DOHH2 (cell line): ENCODE results near the gene DIP2B.

Experiments
- H3F3A ChIP-seq: fragments of 200-600 bp; sonication (generic), shearing (Covaris generic); 2 replicates; pipeline ENCODE4 v1.6.0; 2016; ENCODE audit warnings: antibody characterized with exemption, mild to moderate bottlenecking; ENCODE audit not compliant: control insufficient read depth, insufficient read depth
- H3K27ac ChIP-seq: fragments of 200-600 bp; sonication (generic); 2 replicates; pipeline ENCODE4 v1.5.1; 2014; ENCODE audit warnings: low read depth, mild to moderate bottlenecking, low read length, moderate library complexity
- H3K27me3 ChIP-seq: fragments of 200-600 bp; sonication (generic); 2 replicates; pipeline ENCODE4 v1.6.1; 2014; ENCODE audit warnings: mild to moderate bottlenecking, low read length, mixed read lengths; ENCODE audit not compliant: control insufficient read depth
- H3K36me3 ChIP-seq: fragments of 200-600 bp; sonication (generic); 2 replicates; pipeline ENCODE4 v1.6.1; 2014; ENCODE audit warnings: mild to moderate bottlenecking, low read length, moderate library complexity, mixed read lengths; ENCODE audit not compliant: control insufficient read depth
- H3K4me1 ChIP-seq: fragments of 200-600 bp; sonication (generic); 2 replicates; pipeline ENCODE4 v1.6.1; 2014; ENCODE audit warnings: mild to moderate bottlenecking, low read length, mixed read lengths; ENCODE audit not compliant: control insufficient read depth
- H3K4me2 ChIP-seq: fragments of 200-600 bp; sonication (generic); 2 replicates; pipeline ENCODE4 v1.6.0; 2014; ENCODE audit warnings: mild to moderate bottlenecking, low read length, moderate library complexity
- H3K4me3 ChIP-seq: fragments of 200-600 bp; sonication (generic); 2 replicates; pipeline ENCODE4 v1.5.1; 2014; ENCODE audit warnings: mild to moderate bottlenecking, low read length, mixed read lengths
- H3K79me2 ChIP-seq: fragments of 200-600 bp; sonication (generic); 2 replicates; pipeline ENCODE4 v1.6.1; 2014; ENCODE audit warnings: mild to moderate bottlenecking, low read length, mixed read lengths; ENCODE audit not compliant: control insufficient read depth
- H3K9me2 ChIP-seq: fragments of 200-600 bp; sonication (generic); replicated peaks from 2 replicates; pipeline ENCODE4 v1.6.1; 2014; ENCODE audit warnings: mild to moderate bottlenecking, low read length, mixed read lengths; ENCODE audit not compliant: control insufficient read depth
- H3K9me3 ChIP-seq: fragments of 200-600 bp; sonication (generic); 2 replicates; pipeline ENCODE4 v1.6.1; 2014; ENCODE audit warnings: antibody characterized with exemption, low read length, mixed read lengths; ENCODE audit not compliant: control insufficient read depth, insufficient read depth
- H4K20me1 ChIP-seq: fragments of 200-600 bp; sonication (generic); 2 replicates; pipeline ENCODE4 v1.6.0; 2014; ENCODE audit warnings: low read depth, mild to moderate bottlenecking, antibody characterized with exemption, low read length, moderate library complexity; ENCODE audit not compliant: control insufficient read depth, insufficient read depth
- EZH2phosphoT487 ChIP-seq: fragments of 200-600 bp; sonication (generic); IDR thresholded peaks from 2 replicates; pipeline ENCODE4 v1.6.1; 2017; ENCODE audit warnings: borderline replicate concordance, mild to moderate bottlenecking, antibody characterized with exemption, low read length, moderate library complexity, mixed read lengths
- TF ChIP-seq, protein P1 (sequence below): fragments of 200-600 bp; sonication (generic); IDR thresholded peaks from one replicate; pipeline ENCODE4 v1.5.1; 2014; ENCODE audit warnings: antibody characterized with exemption, mild to moderate bottlenecking, low read depth, low read length; ENCODE audit not compliant: poor library complexity, severe bottlenecking

The DIP2B gene

DNA sequence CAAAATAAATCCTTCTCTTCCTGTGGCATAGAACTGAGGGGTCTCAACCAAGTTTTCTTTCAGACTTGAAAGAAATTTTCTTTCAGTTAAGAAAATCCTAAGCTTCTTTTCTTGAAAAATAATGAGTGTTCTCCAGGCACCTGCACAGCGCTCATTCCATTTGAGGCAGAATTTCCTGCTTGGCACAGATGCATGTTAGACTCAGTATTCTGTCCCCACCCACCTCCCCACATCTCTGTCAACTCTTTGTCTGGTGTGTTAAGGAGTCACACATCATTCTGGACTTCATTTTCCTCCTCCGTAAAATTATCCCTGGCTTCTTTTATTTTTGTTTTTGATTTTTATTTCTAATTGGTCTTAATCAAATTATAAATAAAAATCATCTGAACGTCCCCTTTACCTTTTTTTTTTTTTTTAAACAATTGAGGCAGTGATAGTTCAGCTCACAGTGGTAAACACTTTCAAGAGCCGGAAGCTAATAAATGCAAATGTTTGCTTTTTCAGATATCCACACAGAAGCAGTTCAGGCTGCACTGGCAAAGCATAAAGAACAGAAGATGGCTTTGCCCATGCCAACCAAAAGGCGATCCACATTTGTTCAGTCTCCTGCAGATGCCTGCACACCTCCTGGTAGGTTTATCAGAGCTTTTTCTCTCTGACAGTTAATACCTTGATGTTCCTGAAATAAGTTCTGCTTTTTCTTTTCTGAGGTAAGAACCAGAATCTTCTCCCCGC is 155.1 kb downstream of the DIP2B start:
- no peaks in the 10 kb centered on the region for H3K79me2 ChIP-seq
- H3F3A ChIP-seq: no peaks in the 10 kb centered on the region
- no peak overlapping the region for H3K4me2 ChIP-seq
- no peaks in the 10 kb centered on the region for H3K36me3 ChIP-seq
- H3K4me3 ChIP-seq: no peak overlapping the region
- no peak for TF ChIP-seq EZH2phosphoT487
- TF ChIP-seq, protein P1, sequence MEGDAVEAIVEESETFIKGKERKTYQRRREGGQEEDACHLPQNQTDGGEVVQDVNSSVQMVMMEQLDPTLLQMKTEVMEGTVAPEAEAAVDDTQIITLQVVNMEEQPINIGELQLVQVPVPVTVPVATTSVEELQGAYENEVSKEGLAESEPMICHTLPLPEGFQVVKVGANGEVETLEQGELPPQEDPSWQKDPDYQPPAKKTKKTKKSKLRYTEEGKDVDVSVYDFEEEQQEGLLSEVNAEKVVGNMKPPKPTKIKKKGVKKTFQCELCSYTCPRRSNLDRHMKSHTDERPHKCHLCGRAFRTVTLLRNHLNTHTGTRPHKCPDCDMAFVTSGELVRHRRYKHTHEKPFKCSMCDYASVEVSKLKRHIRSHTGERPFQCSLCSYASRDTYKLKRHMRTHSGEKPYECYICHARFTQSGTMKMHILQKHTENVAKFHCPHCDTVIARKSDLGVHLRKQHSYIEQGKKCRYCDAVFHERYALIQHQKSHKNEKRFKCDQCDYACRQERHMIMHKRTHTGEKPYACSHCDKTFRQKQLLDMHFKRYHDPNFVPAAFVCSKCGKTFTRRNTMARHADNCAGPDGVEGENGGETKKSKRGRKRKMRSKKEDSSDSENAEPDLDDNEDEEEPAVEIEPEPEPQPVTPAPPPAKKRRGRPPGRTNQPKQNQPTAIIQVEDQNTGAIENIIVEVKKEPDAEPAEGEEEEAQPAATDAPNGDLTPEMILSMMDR: no peak
- no peaks in the 10 kb centered on the region for H3K9me3 ChIP-seq
- H3K27ac ChIP-seq: no peak overlapping the region
- H3K4me1 ChIP-seq: no peaks in the 10 kb centered on the region
- no peaks in the 10 kb centered on the region for H3K27me3 ChIP-seq
- H4K20me1 ChIP-seq: no peaks in the 10 kb centered on the region
- no peaks in the 10 kb centered on the region for H3K9me2 ChIP-seq

DNA sequence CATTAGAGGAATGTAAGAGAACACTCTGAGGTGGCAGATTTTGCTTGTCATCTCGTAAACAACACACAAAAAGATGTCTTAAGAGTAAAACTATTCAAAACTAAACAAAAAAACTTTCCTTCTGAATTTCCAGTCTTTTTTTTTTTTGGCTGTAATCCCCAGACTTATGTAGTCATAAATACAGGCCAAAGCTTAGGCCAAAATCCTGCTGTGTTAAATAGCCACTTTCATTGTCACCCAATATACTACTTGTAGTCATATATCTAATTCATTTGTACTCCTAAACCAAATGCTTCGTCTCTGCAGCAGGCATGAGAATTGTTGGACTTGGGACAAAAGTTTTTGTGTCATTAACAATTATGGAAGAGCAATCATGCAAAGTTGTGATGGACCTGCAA is 155.6 kb downstream of the DIP2B start:
- TF ChIP-seq, protein P1: no peak
- TF ChIP-seq EZH2phosphoT487: no peak
- Histone ChIP-seq H3K36me3 (no peaks in the 10 kb centered on the region), H4K20me1 (no peaks in the 10 kb centered on the region), H3K9me2 (no peaks in the 10 kb centered on the region), H3K9me3 (no peaks in the 10 kb centered on the region), H3K79me2 (no peaks in the 10 kb centered on the region), H3K27me3 (no peaks in the 10 kb centered on the region), H3K4me3 (no peak overlapping the region), H3F3A (no peaks in the 10 kb centered on the region), H3K27ac (no peak overlapping the region), H3K4me2 (no peak overlapping the region), H3K4me1 (no peaks in the 10 kb centered on the region)

DNA sequence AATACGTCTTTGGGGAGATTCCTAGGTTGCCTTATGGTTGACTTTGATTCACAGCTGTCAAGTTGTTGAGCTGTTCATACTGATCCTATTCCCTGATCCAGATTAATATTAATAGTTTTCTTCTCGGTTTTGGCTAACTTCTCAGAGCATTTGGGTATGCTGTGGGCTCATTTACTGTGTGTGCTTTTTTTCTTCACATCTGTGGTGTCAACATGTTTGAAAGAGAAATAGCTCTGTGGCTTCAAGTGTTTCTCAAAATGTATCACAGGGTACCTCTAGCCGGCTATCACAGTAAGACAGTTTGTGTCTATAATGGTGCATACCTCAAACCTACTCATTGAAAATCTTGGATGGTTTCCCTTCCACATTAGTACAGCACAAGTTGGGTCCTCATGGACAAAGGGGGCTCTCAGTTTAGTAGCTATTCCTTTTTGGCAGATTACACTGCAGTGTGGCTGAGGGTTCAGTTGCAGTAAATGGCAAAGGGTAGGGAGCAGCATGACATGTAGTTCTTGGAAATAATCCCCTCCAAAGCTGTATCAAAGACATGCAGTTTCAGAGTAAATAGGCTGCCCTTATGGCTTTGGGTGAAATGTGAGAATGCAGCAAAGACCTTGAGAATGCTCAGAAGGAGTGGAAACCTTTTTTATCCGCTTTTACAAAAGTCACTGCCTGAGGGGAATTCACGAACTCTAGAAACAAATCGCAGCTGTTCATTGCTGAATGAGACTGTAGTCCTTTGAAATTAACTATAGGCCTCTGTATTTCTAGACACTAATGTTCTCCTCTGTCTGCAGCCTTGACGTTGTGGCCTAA is 156.7 kb downstream of the DIP2B start:
- Histone ChIP-seq H3K79me2 (no peaks in the 10 kb centered on the region), H3K4me2 (no peak overlapping the region), H3K27me3 (no peaks in the 10 kb centered on the region), H3K4me1 (no peaks in the 10 kb centered on the region), H3K4me3 (no peak overlapping the region), H3K9me2 (no peaks in the 10 kb centered on the region), H3K9me3 (no peaks in the 10 kb centered on the region), H3K36me3 (no peaks in the 10 kb centered on the region), H3F3A (no peaks in the 10 kb centered on the region), H3K27ac (no peak overlapping the region), H4K20me1 (no peaks in the 10 kb centered on the region)
- TF ChIP-seq EZH2phosphoT487: no peak
- TF ChIP-seq, protein P1: no peak
